Ovary (tissue), 9 donors: Measurements from ENCODE around the gene KL. TPM values are rescaled to one million over a fixed set of nuclear protein-coding genes. Genes with fewer than 3 reads are reported as not detected.

ENCODE experiments used
- DNase-seq, 5 donors: peaks; one replicate each; pipeline ENCODE4 v3.0.0-alpha.2; 2019 to 2020
- H3K27ac ChIP-seq, 2 donors: fragments of 200-600 bp; one replicate each; pipeline versions ENCODE4 v1.5.1 to v1.8.0; 2019 to 2022
- H3K27me3 ChIP-seq: fragments of 200-600 bp; one replicate; pipeline ENCODE4 v1.8.0; 2022
- H3K36me3 ChIP-seq: fragments of 200-600 bp; sonication (generic); one replicate; pipeline ENCODE4 v1.5.1; 2019
- H3K4me1 ChIP-seq: one replicate; pipeline ENCODE4 v1.8.1; 2013; ENCODE audit warnings: mild to moderate bottlenecking, moderate library complexity; ENCODE audit not compliant: insufficient read depth
- H3K4me3 ChIP-seq: fragments of 200-600 bp; sonication (generic); one replicate; pipeline ENCODE4 v1.5.1; 2017
- H3K9me3 ChIP-seq, 2 donors: fragments of 200-600 bp in 1 of 2; sonication (generic) in 1 of 2; one replicate each; pipeline versions ENCODE4 v1.5.1 to v1.8.1; 2013 to 2019; ENCODE audit warnings: mild to moderate bottlenecking in 1 of 2, moderate library complexity in 1 of 2
- CTCF ChIP-seq, 3 donors: fragments of 450-650 bp in 2 of 3; fragments of 200-600 bp in 1 of 3; IDR thresholded peaks; one replicate each; pipeline versions ENCODE4 v1.5.1 to v1.8.0; 2016 to 2022; ENCODE audit warnings: antibody characterized with exemption in 3 of 3, mild to moderate bottlenecking in 1 of 3
- EP300 ChIP-seq: sonication (generic); formaldehyde crosslinking; IDR thresholded peaks from one replicate; pipeline ENCODE4 v1.6.1; 2017; ENCODE audit warnings: antibody characterized with exemption
- POLR2A ChIP-seq: fragments of 450-650 bp; IDR thresholded peaks from one replicate; pipeline ENCODE4 v1.6.1; 2017; ENCODE audit warnings: antibody characterized with exemption, mild to moderate bottlenecking, moderate library complexity
- WGBS, 3 donors: extraction: QIAGEN DNeasy Blood & Tissue Kit in 1 of 3; methylation state at CpG; one replicate each; pipeline versions ENCODE4 v1.1.5 to v1.1.7; 2013 to 2017; 5-methylcytosine and 5-hydroxymethylcytosine counted together
- intact Hi-C, 4 donors: fragments of 100-400 bp; cut with DNase I; formaldehyde crosslinking; loops; one replicate each; pipeline versions ENCODE4 v1.11.0 to v1.15.1; 2022 to 2023
- polyA plus RNA-seq, 2 donors: library from polyadenylated mRNA; stranded (reverse); fragments of 200-250 nt in 1 of 2; fragments of 350-450 nt in 1 of 2; fragmentation: Illumina TruSeq in 1 of 2; extraction: RNeasy Lipid Tissue Mini Kit (QIAGEN cat#74804) in 1 of 2; gene quantifications; one replicate each; pipeline ENCODE4 v1.2.3, GENCODE V29; 2013 to 2014
- total RNA-seq, 7 donors: library from RNA; depleted of rRNA in 2 of 7; stranded (reverse); fragments of >200 nt in 2 of 7; fragmentation: NEBNext Ultra II Directional in 3 of 7; extraction: Animal tissue kit (Norgen Biotek cat#: 25700) in 3 of 7; gene quantifications; one replicate each; pipeline versions ENCODE4 v1.1.0 to v1.2.4, GENCODE V29; 2016 to 2023
- donor health status: DM: no; HTN: no; CAD: no; lungs with moderate emphysema.
- donor health status: DM: no; HTN: no; CAD: no.
- donor health status: Bipolar disorder and iron deficiency.
- donor health status: DM: yes; HTN: yes; CAD: no.
- donor health status: DM: no; HTN: no; CAD: no.
- donor health status: DM: yes; HTN: yes; CAD: no.

Gene KL
- total and polyA plus RNA-seq, 9 donors: 0.24 to 1.3 (median 0.55) TPM

- WGBS, 3 donors: 92 to 97% (median 96%) methylated on average over 15 of the region's 15 CpGs
- no peaks in the 10 kb centered on the region for H3K4me1 ChIP-seq
- no peak overlapping the region for H3K27ac ChIP-seq
- no peak for DNase-seq
- H3K9me3 ChIP-seq: no peaks in the 10 kb centered on the region
- H3K4me3 ChIP-seq: no peak overlapping the region
- TF ChIP-seq CTCF (IDR thresholded peaks at IDR 0.05) (no peak), POLR2A (no peak), EP300 (no peak)
- H3K27me3 ChIP-seq: no peaks in the 10 kb centered on the region
- intact Hi-C loops: no loop called here
- H3K36me3 ChIP-seq: no peaks in the 10 kb centered on the region
Measured at GRCh38 chr13:33060815-33061214, 44.6 kb downstream of the KL start.

- DNase-seq: no peak
- 97 to 98% (median 97%) methylated on average over 18 of the region's 18 CpGs for WGBS, 3 donors
Measured at GRCh38 chr13:33066329-33066728, 50.1 kb downstream of the KL start.

GRCh38 chr13:33069365-33069764 is 53.1 kb downstream of the KL start:
- 87 to 92% (median 90%) methylated on average over 2 of the region's 2 CpGs for WGBS, 3 donors
- H3K27me3 ChIP-seq: no peaks in the 10 kb centered on the region
- H3K36me3 ChIP-seq: no peaks in the 10 kb centered on the region
- no peaks in the 10 kb centered on the region for H3K4me1 ChIP-seq
- H3K27ac ChIP-seq: no peak overlapping the region
- no peak for DNase-seq
- TF ChIP-seq EP300 (no peak), CTCF (IDR thresholded peaks at IDR 0.05) (no peak), POLR2A (no peak)
- H3K4me3 ChIP-seq: no peak overlapping the region
- intact Hi-C loops: no loop called here
- no peaks in the 10 kb centered on the region for H3K9me3 ChIP-seq

More at GRCh38 chr13:33066329-33066728, 50.1 kb downstream of the KL start:
- H3K4me1 ChIP-seq: no peaks in the 10 kb centered on the region
- no peaks in the 10 kb centered on the region for H3K27me3 ChIP-seq
- H3K9me3 ChIP-seq: no peaks in the 10 kb centered on the region
- H3K27ac ChIP-seq: no peak overlapping the region
- H3K36me3 ChIP-seq: no peaks in the 10 kb centered on the region
- no peak overlapping the region for H3K4me3 ChIP-seq
- no peak for TF ChIP-seq POLR2A
- TF ChIP-seq CTCF (IDR thresholded peaks at IDR 0.05): no peak
- TF ChIP-seq EP300: no peak
- intact Hi-C loops: no loop called here

GRCh38 chr13:33070713-33071112 is 54.5 kb downstream of the KL start:
- Histone ChIP-seq H3K27ac (no peak overlapping the region), H3K9me3 (no peaks in the 10 kb centered on the region), H3K27me3 (no peaks in the 10 kb centered on the region), H3K36me3 (no peaks in the 10 kb centered on the region), H3K4me3 (no peak overlapping the region), H3K4me1 (no peaks in the 10 kb centered on the region)
- WGBS, 3 donors: 75 to 89% (median 85%) methylated on average over 2 of the region's 2 CpGs
- intact Hi-C loops: no loop called here
- no peak for DNase-seq
- no peak for TF ChIP-seq CTCF (IDR thresholded peaks at IDR 0.05)
- no peak for TF ChIP-seq POLR2A
- no peak for TF ChIP-seq EP300
